ENCODE measurements around the gene FNDC8. TPM values are rescaled to one million over a fixed set of nuclear protein-coding genes. Genes with fewer than 3 reads are reported as not detected.

The FNDC8 gene
- total and polyA plus RNA-seq, 9 of the 15 experiments (the other 6 are each of a cell fraction or from before 2014, with no cell fraction given): 0.04 TPM; not detected in 8

- TF ChIP-seq ZNF318 (IDR thresholded peaks at IDR 0.05; ENCODE audit: borderline replicate concordance in 1 of 2, low read depth in 1 of 2) (no peak), ZNF764 (CRISPR knock-in tag; IDR thresholded peaks at IDR 0.05; ENCODE audit: low read depth) (no peak), NUFIP1 (IDR thresholded peaks at IDR 0.05; ENCODE audit: partially characterized antibody) (no peak), TSC22D4 (tag; IDR thresholded peaks at IDR 0.05) (no peak), EP300 (IDR thresholded peaks at IDR 0.05; ENCODE audit: low read length) (no peak), SOX6 (IDR thresholded peaks at IDR 0.05) (peak; percentile 23; the same call in 1 of the 2 replicates), RBFOX2 (IDR thresholded peaks at IDR 0.05; ENCODE audit: low read depth, low read length) (peak; percentile 93), MYC (IDR thresholded peaks at IDR 0.05; ENCODE audit: low read depth, low read length) (peak; percentile 99), MYC (CRISPR knock-in tag; IDR thresholded peaks at IDR 0.05; ENCODE audit: borderline replicate concordance, low read depth) (peak; percentile 99), NBN (IDR thresholded peaks at IDR 0.05; ENCODE audit: low read depth) (peak; percentile 63; the same call in 1 of the 2 replicates), ARID4B (CRISPR knock-in tag; IDR thresholded peaks at IDR 0.05) (peak; percentile 98), ARID1B (IDR thresholded peaks at IDR 0.05) (0 out of 2 replicates have a peak, but pooled peaks have one; percentile 21), NONO (IDR thresholded peaks at IDR 0.05; ENCODE audit: low read depth in 2 of 2, low read length in 1 of 2) (peak in 1 of 2 experiments; percentile 50; a peak in 1 of 4 replicates), SNIP1 (IDR thresholded peaks at IDR 0.05; ENCODE audit: low read depth) (peak; percentile 92), PHB (CRISPR knock-in tag; IDR thresholded peaks at IDR 0.05) (no peak), LARP7 (IDR thresholded peaks at IDR 0.05) (0 out of 2 replicates have a peak, but pooled peaks have one; percentile 8)
These were observed 20.5 kb downstream of the FNDC8 start, which contains the start of gene NLE1 (continued) for GRCh38 chr17:35141681-35142466.
